H4 (cell line): Measurements from ENCODE around the gene OMG. TPM values are rescaled to one million over a fixed set of nuclear protein-coding genes. Genes with fewer than 3 reads are reported as not detected.
"Not testable (repeated sequence)": the region's sequence is repeated elsewhere in the genome, so short reads cannot be mapped to it uniquely, and the experiment has no call there.

ENCODE experiments used
- DNase-seq: peaks from one replicate; pipeline ENCODE4 v3.0.0-alpha.2; 2015; ENCODE audit warnings: low spot score
- total RNA-seq: library from RNA; depleted of rRNA; stranded (reverse); fragments of >200 nt; shearing (Covaris generic); gene quantifications from 2 replicates; pipeline ENCODE4 v1.2.3, GENCODE V29; 2014; rRNA removed

Gene OMG, protein sequence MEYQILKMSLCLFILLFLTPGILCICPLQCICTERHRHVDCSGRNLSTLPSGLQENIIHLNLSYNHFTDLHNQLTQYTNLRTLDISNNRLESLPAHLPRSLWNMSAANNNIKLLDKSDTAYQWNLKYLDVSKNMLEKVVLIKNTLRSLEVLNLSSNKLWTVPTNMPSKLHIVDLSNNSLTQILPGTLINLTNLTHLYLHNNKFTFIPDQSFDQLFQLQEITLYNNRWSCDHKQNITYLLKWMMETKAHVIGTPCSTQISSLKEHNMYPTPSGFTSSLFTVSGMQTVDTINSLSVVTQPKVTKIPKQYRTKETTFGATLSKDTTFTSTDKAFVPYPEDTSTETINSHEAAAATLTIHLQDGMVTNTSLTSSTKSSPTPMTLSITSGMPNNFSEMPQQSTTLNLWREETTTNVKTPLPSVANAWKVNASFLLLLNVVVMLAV
- not detected in 2 replicates for total RNA-seq

DNA sequence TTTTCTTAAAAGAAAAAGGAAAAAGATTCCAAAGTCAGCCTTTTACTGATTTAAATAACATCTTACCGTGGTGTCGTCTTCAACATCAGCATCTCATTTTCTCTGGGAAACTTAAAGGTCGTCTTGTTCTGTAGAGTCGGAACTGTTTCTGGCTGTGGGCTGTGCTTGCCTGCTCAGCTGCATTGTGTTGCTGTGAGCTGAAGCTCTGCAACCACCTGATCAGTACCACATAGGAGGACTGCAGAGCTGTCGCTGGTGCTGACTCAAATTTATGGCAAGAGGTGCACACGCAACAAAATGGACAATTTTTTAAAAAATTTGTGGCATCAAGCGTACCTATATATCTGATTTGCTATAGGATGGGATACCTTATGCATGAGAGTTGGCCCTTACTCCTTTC, at the start of gene OMG:
OMG (minus strand) TSS at position 150 of the 400 bp plus-strand sequence. CDS start 908 bp downstream, outside the sequence.
- no peak for DNase-seq

DNA sequence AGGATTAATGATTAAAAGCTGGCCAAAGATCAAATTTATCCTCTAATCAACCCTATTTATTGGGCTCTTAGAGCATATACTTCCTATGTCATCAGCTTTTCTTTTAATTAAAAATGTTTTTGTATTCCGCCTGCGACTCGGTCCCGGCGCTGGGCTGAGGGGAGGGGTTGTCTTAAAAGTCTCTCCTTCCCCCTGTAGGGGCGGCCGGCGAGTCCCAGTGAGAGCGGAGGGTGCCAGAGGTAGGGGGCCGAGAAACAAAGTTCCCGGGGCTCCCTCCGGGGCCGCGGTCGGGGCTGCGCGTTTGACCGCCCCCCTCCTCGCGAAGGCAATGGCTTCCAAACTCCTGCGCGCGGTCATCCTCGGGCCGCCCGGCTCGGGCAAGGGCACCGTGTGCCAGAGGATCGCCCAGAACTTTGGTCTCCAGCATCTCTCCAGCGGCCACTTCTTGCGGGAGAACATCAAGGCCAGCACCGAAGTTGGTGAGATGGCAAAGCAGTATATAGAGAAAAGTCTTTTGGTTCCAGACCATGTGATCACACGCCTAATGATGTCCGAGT, 48.2 kb upstream of the OMG start:
- DNase-seq: not testable (repeated sequence)

DNA sequence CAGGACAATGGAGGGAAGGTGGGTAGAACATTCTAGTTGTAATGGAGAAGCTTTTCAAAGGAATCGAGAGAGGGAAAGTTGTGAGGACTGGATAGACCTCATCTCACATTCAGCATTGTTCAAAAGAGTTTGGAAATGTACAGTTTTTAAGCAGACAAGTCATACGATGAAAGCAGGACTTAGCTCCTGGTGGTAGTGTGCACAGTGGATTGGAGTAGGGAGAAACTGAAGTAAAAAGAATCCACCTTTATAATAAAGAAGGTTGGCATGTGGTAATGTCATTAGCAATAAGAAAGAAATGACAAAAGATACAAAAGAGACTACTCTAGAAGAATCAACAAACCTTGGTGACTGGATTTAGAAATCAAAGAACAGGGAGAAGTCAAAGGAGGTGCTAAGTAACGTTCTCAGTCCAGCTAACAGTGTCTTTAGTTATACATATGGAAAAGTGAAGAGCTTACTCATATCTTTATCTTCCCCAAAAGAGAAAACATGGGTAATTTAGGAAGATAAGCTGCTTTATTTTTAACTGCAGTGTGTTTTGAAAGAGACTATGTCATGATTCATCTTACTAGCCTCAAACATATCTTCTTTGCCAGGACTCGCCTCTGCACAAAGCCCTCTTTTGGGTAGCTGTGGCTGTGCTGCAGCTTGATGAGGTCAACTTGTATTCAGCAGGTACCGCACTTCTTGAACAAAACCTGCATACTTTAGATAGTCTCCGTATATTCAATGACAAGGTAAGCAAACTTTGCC, 43.0 kb upstream of the OMG start:
- no peak for DNase-seq

DNA sequence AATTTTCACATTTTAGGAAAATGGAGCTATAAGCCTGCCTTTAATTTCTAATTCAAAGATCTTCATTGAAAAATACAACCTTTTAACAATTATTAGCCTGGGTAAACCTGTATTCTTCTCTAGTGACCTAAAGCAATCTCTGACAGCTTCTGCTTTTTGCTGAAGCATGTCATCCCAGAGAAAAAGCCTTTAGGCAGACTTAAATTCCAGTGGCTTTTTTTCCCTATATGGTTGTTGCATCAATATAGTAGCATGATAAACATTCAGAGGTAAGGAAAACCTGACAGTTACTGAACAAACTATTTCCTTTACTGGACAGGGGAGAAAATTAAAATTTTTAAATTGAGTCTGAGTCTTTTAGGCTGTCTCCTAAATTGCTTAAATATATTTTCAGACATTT, 32.2 kb upstream of the OMG start:
- DNase-seq: no peak

DNA sequence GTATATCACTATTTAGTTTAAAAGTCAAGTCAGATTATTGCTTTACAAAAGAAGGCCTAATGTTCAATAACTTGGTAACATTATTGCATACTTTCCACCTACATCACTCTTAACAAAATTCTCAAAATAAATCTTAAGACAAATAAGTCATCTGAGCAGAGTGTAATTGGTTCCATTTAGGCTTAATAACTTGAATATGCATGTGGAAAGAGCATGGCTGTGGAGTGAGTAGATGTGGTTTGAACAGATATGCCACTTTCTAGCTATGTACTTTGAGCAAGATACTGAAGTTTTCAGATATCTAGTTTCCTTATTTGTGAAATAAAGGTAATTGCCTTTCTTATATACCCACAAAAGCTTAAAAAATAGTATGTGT, 31.1 kb upstream of the OMG start:
- DNase-seq: no peak

DNA sequence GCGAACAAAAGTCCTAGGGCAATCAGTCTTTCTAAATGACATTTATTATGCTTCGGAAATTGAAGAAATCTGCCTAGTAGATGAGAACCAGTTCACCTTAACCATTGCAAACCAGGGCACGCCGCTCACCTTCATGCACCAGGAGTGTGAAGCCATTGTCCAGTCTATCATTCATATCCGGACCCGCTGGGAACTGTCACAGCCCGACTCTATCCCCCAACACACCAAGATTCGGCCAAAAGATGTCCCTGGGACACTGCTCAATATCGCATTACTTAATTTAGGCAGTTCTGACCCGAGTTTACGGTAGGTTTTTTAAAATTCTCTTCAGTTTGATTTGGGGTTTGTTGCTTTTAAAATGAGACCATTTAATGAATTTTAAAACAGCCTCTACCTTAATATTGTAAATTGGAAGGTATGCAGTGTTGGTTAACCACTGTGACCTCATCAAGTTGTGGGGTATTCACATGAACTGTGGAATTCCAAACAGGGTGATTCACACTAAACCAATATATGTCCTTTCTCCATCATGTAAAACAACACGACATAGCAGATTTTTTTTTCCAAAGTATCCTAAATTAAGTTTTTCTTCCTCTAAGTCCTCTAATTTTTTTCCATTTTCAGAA, 30.6 kb upstream of the OMG start:
- DNase-seq: peak; percentile 86

DNA sequence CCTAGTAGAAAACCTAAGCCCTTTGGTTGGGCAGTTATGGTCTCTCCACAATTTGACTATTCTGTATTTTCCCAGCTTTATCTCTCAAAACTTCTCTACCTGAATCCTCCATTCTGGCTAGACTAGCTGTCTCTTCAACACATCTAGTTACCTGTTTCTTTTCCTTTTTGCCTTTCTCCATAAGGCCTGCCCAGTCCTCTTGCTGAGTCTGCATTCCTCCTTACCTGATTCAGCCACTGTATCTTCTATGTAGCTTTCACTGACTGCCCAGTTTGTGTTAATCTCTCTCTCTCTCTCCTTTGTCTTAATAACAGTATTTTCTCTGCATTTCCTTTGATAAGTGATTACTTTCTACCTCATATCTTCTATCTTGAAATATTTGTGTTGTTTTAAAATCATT, 26.5 kb upstream of the OMG start:
- no peak for DNase-seq

DNA sequence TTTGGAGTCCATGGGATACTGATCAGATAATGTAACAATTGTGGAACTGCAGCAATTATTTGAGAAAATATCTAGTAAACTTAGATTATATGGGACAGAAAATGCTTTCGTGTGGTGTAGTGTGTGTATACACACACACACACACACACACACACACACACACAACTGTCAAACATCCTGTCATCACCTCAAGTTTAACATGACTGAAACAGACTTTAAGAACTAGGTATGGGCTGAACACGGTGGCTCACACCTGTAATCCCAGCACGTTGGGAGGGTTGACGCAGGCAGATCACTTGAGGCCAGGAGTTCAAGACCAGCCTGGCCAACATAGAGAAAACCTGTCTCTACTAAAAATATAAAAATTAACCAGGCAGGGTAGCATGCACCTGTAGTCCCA, 24.9 kb upstream of the OMG start:
- no peak for DNase-seq

DNA sequence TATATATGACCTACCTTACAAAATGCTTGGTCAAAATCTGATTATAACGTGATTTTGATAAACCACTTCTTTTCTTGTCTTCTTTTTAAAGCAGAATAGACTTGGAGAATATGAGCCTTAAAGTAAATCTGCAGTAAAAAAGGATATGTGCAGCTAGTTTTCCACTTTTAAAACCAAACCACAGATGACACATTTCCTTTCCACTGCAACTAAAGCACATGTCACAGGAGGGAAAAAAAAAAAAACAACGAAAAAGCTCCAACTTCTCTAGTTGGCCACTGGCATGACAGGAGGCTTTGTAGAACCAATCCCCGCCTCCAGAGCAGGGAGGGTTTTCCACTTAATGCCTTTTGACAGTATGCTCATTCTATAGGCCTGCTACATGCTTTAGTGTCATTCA, 24.4 kb upstream of the OMG start, which contains the start of gene EVI2A:
EVI2A (minus strand) TSS at position 142 of the 400 bp plus-strand sequence. CDS start 2,609 bp downstream, outside the sequence.
- peak; percentile 80 for DNase-seq

DNA sequence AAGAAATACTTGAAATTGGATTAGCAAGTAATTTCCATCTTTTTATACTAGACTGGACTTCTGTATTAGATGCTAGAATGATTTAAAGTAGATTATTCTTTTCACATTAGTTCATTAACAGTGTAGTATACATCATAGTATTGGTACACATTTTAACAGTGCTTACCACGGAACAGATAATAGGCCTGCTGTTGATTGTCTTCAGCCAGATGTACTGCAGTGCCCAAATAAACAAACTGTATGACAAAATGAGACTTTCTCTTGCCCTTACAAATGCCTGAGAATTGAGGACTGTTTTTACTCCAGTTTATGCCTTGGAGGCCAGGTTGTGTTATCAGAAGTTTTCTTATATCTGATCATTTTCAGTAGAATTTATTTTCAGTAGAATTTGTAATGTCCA, 23.8 kb upstream of the OMG start:
- peak; percentile 33 for DNase-seq

DNA sequence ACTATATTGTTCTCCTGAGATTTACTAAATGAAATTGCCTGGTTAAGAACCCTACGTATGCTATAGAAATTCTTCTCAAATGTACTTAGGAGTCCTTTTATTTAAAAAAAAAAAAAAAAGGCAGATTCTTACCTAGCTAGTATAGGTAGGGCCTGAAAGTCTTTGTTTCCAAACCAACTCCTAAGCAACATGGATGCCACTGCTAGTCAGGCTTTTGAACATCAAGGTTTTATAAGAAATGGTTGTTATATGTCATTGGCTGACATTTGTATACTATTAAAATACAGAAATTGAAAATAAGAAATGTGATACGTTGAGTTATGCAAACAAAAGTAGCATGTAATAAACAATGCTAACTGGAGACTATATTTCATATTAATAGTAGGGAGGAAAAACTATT, 23.2 kb upstream of the OMG start:
- DNase-seq: no peak

DNA sequence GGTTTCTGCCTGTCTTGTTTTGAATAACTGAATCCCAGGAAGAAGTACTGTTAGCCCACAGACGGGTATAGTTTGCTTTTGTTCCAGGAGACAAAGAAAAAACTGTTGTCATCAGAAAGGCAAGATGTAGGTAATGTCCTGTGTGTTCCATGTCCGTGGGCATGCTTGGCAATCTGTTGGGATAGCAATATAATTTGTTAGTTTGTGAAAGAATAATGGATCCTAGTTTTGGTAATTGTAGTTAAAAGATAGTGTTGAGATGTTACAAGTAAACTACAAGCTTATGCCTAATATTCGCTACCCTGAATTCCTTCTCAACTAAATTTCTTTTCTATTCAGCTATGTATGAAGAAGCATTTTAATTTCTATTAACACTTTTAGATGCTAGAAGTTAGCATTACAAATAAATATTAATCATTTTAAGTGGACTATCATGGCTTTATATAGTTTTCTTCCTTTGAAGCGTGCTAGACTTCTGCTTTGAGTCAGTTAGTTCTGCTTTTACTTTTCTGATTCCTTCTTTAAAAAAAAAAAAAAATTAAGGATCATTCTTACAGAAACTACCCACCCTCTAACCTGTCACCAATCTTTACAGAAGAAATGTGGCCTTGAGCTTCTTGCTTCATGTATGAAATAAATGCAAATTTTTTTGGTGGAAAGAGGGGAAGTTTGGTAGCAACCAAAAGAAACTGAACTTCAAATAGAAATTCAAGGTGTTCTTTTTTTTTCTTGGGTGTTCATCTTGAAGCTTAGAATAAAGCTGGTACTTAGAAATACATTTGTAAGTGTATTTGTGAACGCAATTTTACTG, 22.0 kb upstream of the OMG start:
- DNase-seq: no peak

DNA sequence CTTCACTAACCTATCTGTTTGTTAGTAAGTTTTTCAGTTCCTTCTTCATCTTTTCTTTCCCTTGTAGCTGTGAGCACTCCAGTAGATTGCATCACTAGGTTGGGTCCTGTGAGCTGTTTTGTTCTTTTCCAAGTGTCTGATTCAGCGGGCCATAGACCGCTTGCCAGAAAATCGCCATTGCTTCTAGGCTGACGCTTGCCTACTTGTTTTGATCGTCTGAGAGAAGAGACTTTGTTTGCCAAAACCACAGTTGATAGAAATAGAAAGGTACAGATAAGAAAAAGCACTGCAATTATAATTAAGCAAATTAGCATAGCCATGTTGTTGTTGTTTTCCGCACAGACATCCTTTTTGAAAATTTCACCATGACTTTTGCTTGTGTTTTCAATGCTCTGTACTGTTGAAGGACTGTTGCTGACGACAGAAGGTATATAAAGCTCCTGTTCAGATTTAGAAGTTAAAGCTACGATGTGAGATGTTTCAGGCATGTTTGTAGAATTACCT, 21.3 kb upstream of the OMG start:
- peak; percentile 69 for DNase-seq

DNA sequence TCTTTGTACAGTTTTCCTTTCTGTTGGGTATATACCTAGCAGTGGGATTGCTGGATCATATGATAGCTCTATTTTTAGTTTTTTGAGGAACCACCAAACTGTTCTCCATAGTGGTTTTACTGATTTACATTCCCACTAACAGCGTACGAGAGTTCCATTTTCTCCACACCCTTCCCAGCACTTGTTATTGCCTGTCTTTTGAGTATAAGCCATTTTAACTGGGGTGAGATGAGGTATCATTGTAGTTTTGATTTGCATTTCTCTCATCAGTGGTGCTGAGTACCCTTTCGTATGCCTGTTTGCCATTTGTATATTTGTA, 17.7 kb upstream of the OMG start:
- no peak for DNase-seq

DNA sequence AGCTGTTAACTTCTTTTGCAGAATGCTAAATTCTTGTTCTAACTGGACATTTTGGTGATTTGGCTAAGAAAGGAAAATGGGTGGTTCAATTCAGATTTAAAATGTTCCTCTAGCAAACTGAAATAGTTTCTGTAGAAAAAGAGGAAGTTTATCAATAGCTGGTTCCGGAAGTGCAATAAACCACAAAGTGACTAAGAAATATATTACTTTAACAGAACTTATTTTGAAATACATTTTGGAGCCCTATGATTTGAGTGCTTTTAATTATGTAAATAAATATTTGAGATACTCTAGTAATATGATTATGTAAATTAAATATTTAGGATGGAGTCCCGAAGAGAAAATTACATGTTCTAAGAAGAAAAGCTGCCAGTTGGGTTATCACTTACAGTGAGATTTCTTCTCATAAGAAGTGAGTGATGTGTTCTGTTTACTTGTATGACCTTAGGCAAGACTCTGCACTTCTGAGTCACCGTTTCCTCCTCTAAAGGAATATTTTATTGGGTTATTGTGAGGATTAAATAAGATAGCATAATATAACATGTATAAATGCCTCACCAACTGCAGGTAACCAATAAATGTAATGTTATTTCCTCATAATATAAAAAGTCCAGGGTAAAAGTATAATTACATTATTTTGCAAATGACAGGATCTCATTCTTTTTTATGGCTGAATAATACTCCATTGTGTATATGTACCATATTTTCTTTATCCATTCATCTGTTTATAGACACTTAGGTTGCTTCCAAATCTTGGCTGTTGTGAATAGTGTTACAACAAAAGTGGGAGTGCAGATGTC, 17.1 kb upstream of the OMG start, which contains the start of gene EVI2B:
EVI2B (minus strand) TSS at position 73 of the 800 bp plus-strand sequence. CDS start 8,445 bp downstream, outside the sequence.
- peak; percentile 55 for DNase-seq

DNA sequence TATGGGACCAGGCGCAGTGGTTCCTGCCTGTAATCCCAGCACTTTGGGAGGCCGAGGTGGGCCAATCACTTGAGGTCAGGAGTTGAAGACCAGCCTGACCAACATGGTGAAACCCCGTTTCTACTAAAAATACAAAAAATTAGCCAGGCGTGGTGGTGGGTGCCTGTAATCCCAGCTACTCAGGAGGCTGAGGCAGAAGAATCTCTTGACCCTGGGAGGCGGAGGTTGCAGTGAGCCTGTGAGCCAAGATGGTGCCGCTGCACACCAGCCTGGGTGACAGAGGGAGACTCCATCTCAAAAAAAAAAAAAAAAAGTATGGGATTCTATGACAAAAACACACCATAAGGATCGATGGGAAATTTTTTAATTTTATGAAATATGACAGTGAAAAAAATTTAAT, 15.2 kb upstream of the OMG start:
- not testable (repeated sequence) for DNase-seq

DNA sequence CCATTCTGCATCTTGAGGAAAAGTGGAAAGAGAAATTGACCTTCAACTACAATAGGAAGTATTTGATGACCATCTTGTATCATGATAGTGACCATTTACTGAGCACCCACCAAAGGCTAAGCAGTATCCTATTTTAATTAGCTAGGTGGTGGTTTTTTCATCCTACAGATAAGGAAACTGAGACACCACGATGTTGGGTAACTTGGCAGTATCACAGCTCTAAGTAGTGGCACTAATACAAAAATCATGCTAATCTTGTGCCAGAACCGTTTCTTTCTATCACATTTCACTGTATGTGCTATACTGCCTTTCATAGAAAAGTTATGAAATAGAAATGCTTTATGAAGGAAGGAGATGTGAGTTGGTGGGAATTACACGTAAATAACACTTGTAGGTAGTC, 14.5 kb upstream of the OMG start:
- DNase-seq: no peak

DNA sequence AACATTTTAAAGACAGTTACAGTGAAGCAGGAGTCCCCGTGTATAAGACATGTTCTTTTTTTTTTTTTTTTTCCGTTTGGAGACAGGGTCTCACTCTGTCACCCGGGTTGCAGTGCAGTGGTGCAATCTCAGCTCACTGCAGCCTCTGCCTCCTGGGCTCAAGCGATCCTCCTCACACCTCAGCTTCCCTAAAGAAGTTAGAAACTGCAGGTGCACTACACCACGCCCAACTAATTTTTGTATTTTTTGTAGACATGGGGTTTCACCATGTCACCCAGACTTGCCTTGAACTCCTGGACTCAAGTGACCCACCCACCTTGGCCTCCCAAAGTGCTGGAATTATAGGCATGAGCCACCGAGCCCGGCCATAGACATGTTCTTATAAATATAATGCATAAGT, 13.8 kb upstream of the OMG start:
- DNase-seq: no peak

DNA sequence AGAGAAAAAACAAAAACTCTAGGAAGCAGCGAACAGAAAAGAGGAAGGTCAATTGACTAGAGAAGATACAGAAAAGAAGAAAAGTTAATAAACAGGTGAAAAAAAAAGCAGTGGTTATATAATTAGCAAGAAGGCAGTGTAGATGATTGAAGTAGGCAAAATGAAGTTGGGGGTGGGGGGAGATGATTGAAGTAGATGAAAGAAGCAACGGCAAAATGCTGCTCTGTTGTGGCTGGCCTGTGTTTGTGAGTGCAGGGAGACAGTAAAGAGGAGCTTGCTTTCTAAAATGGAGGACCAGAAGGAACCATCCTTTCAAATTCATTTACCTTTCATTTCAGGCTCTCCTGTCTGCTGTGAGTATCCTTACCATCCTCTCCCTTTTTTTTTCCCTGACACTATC, 13.2 kb upstream of the OMG start:
- DNase-seq: no peak

DNA sequence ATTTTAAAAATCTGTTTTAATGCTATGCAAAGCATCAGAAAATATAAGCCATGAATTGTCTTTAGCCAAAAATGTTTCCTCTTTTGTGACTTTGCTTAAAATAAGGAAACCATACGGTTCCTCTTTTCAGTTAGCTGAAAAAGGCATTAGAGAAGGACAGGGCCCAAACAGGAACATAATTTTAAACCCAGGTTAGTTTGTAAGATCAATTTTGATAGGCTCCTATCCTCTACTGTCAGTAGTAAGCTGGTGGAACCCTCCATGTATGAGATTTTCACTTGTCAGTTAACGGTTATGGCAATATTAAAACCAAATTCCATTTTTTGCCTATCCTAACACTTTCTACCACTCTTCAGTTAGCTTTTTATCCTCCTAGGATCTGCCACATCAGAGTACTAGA, 12.5 kb upstream of the OMG start:
- DNase-seq: no peak
